Measurements from ENCODE around the gene SIK2.
A peak's percentile ranks its signal among the peaks of the same experiment; 100 is the strongest.
"Not testable (repeated sequence)": the region's sequence is repeated elsewhere in the genome, so short reads cannot be mapped to it uniquely, and the experiment has no call there.

The SIK2 gene

DNA sequence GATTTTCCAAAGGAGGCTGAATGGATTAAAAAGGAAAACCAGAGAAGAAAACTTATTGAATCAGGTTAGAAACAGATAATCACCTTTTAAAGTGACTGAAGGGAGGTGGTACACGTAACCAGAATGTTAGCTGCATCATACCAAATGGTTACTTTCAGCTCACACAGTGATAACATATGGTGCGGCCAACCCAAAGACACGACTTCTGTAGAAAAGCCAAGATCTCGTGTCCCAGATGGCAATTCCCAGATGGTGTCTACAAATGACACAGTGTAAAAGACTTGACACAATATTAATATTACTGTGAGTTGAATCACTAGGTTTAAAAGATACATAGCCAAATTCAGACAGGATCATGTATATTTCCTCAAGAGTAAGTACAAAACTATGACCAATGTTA, 158.8 kb downstream of the SIK2 start:
- no peak for DNase-seq (ENCODE audit: low read depth)

DNA sequence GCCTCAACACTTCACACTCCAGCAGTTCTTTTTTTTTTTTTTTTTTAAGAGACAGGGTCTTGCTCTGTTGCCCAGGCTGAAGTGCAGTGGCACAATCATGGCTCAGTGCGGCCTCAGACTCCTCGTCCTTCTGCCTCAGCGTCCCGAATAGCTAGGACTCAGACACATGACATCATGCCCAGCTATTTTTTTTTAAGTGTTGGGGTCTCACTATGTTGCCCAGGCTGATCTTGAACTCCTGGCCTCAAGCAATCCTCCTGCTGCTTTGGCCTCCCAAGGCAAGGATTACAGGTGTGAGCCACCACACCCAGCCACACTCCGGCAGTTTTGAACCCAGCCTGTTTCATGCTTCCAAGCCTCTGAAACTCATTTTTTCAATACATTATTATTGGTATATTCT, 160.3 kb downstream of the SIK2 start:
- DNase-seq (ENCODE audit: low read depth), result no peak

DNA sequence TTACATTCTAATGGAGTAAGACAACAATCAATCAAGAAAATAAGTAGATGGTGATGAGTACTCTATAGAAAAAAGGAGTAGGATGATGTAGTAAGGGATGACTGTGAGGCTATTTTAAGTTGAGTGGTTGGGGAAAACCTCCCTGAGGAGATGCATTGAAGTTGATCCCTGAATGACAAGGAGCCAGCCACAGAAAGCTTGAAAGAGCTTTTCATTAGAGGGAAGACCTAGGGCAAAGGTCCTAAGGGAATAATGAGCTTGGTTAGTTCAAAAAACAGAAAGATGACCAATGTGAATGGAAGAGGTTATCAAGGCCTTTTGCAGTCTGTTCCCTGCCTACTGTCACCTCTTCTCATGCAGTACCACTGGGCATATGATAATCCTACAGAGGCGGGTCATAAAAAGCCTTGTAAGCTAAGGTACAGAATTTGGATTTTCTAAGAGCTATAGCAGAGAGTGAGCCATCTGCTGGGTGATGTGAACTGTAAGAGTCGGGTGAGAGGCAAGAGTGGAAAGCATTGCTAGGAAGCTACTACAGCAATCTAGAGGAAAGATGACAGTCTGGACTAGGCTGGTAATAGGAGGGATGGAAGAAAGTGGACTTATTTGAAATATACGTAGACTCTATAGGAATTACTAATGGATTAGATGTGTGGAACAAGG, 160.9 kb downstream of the SIK2 start:
- DNase-seq (ENCODE audit: low read depth), result no peak

DNA sequence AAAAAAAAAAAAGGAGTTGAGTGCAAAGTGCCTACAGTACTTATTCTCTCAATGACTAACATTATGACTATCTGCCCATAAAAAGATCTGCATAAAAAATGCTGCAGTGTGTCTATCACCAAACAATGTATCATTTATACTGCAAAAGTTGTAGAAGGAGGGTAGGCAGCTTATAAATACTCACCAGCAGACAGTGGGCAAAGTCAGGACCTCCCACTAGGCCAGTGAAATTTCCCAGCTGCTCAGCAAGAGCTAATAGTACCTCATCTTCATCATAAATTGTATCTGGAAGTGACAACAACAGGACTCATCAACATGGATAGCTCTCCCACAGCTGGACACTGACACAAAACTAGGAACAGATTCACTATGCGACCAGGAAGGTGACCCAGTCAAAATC, 162.4 kb downstream of the SIK2 start:
- DNase-seq (ENCODE audit: low read depth), result peak; percentile 38

DNA sequence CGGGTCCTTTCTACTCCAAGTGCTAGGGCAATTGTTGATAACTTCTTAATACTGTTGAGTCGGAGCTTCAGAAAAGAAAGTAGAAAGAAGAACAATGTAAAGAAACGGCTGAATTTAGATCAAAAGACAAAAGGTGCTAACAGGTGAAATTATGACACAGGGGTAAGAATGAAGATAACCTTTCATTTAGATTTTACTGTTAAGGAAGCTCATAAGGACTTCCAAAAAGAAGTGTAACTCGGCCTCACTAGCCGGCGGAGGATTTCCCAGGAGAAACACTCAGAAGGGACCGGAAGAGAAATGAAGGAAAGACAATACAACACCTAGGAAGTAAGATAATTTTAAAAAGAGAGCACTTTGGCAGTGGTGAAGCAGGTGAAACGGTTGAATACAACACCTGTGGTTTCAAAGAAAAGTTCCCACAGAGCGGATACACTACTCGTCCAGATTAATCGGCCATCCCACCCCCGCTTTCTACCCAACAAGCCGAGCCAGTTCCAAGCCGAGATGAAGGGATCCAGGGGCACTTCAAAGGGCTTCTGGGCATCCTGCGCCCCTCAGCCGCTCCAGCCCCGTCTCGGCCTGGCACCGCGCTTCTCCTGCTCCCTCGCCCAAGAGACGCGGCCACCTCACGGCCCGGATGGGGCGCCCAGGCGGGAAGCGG, 163.2 kb downstream of the SIK2 start:
- DNase-seq (ENCODE audit: low read depth), result no peak

DNA sequence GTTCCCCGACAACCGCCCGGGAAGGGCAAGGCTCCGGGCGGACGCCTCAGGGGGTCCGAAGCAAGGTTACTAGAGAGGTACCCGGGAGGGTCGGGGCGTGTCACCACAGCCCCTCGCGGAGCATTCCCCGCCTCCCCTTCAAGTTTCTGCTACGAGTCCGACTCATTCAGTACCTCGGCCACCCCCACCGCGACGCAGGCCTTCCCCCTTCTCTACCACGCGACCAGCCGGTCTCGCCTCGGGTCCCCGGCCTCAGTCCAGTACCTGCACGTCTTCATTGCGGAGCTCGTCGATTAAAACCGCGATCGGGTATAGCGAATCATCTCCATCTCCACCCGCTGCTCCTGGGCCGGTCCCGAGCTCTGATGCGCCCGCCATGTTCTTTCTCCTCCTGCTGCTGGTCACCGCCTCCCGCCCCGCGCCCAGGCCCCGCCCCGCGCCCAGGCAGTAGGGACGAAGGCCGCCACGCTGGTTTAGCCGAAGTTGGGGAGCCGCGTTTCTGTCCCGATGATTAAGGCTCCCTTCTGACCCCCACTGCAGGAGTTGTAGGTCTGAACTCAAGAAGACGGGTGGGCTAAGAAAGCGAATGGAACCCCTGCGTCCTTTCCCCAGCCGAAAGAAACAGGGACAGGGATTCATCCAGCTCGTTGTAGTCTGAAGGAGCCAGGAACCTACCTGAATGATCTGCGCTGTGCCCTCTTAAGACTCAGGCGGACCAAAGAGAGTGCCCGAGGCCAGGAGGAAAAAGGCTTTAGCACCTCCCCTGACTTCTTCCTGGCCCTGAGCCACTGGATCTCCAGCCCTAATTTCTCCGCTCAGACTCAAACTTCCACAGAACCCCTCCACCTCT, 164.0 kb downstream of the SIK2 start, which contains the start of gene PPP2R1B:
TSS of gene PPP2R1B (minus strand) at position 406 of the 850 bp plus-strand sequence. CDS start at position 378, 28 bp downstream.
- DNase-seq (ENCODE audit: low read depth), result no peak

DNA sequence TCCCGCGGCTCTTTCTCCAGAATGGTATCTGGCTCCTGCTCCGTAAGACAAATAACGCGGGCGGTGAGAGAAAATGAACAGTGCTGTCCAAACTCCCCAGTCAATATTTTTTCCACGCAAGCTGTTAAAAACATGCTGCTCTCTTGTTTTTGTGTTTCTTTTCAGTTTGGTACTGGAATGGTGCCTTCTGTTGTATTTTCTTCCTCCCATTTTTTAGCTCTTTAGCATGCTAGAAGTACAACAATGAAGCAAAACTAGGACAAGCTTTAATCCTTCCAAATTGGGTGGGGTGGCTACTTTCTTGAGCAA, 164.5 kb downstream of the SIK2 start:
- no peak for DNase-seq (ENCODE audit: low read depth)

DNA sequence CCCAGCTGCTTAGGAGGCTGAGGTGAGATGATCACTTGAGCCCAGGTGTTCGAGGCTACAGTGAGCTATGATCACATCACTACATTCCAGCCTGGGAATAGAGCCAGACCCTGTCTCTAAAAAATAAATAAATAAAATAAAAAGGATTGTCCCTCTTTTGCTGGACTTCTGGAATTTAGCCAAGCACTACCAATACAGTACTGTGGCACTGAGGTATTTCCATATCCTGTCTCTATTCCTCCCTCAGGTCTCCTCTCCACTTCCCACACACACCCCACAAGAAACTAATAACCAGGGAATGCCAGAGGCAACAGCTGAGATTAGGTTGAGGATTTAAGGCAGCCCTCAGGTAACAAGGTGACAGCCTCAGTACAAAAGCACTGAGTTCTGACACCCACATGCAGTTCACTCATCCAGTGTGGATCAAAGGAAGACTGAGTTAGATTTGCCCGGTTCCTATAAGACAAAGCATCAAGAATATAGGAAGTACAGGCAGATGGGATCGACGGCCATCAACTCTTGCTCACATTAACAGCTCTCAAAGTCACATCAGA, 168.4 kb downstream of the SIK2 start:
- no peak for DNase-seq (ENCODE audit: low read depth)

DNA sequence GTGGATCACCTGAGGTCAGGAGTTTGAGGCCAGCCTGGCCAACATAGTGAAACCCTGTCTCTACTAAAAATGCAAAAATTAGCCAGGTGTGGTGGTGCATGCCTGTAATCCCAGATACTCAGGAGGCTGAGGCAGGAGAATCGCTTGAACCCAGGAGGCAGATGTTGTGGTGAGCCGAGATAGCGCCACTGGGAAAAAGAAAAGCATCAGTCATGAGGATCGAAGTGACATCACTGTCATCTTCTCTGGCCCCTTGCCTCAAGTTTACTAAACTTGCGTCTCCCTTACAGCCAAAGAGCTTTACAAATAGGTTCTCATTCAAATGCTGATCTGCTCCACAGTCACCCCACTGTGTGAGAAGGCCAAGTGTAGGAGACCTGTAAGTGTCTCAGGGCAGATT, 169.0 kb downstream of the SIK2 start:
- DNase-seq (ENCODE audit: low read depth), result not testable (repeated sequence)

DNA sequence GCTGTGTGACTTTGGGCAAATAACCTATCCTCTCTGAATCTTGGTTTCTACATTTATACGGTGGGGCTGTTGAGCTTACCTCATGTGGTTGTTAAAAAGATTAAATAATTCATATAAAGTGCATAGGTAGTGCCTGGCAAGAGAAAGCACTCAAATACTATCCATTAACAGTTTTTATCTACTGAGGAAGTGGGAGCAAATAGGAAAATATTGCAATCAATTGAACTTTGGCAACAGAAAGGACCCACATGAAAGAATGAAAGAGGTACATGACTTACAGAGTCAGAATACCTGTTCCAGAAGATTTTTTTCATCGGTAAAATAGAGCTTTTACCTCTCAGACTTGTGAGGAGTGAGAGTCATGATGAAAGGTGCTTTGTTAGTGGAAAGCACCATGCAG, 170.3 kb downstream of the SIK2 start:
- DNase-seq (ENCODE audit: low read depth), result no peak

DNA sequence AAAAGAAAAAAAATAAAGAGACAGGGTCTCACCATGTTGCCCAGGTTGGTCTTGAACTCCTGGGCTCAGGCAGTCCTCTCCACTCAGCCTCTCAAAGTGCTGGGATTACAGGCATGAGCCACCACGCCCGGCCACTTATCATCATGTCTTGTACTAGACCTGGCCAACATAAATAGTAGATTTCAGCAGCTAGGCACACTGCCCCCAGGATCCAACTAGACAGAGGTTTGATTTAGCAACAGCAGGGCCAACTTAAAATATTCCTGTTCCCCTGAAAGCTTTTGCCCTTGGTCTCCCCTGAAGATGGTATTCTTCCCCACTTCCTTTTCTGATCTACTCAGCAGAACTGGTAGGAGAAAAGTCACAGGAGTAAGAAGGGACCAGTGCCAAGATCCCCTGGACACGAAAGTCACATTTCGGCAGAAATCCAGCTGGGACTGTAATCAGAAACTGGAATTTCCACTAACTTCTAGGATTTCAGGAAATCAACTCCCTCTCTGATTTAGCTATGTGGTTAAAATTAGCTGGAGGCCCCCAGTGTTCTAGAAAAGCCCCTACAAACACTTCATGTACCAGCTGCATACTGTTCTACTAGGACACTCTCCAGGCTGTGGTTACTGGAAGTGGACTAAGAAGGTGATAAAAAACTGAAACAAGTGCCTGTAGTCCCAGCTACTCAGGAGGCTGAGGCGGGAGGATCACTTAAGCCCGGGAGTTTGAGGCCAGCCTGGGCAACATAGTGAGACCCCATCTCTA, 172.9 kb downstream of the SIK2 start:
- no peak for DNase-seq (ENCODE audit: low read depth)

DNA sequence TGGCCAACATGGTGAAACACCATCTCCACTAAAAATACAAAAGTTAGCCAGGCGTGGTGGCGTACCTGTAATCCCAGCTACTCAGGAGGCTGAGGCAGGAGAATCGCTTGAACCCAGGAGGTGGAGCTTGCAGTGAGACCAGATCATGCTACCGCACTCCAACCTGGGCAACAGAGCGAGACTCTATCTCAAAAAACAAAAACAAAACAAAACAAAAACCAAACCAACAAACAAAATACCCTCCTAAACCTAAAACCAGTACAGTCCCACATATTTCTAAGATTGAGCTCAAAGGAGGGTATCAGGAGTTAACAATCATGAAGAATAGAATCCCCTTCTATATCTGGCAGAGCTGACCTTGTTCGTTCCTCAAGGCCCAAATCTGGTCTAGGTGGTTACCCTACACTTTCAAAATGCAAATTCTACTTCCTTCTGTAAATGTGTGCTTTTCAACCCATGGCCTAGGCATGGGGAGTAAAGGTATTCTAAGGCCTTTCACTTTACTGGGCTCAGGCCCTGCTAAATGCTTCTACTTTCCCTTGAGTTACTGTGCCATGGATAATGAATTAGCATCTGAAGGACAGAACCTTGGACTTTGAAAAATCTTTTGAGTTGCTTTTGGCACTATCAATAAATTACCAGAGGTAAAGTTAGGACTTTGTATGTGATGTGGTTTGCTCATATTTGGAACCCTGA, 174.3 kb downstream of the SIK2 start:
- no peak for DNase-seq (ENCODE audit: low read depth)

DNA sequence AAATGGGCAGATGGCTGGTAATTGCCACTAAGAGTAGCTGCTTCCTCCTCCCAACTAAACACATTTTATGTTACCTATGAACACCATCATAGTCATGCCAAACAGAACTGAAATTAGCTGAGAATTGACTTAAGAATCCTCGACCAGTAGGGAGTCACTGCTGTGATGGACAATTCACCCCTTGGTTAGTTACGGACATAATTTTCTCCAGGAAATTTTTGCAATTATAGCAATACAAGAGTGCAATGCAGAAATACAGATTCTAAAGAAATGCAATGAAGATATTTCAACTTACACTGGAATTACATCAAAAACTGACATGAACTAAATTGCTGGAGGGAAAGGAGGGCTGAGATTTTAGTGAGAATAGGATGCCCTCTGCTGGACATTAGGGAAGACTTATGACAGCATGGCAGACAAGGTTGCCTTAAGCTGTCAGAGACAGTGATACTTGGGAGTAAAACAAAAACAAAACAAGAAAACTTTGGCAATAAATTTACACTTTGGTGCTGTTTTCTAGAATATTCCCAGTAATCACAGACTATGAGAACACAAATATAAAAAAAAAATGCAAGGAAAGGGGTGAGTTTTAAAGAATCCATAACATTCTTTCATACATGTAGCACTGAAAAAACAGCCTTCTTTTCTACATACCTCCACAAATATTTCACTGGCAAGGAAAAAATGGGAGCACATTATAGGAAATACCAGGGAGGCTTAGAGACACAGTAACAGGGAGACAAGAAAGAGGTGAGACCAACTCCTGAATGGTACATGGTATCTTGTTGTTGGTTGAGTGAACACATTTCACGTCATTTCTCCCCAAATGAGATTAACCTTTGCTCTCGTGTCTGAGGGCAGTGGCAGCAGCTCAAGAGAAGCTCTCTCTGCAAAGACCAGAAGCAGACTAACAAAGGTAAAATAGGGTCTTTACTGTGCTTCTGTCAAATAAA, 175.1 kb downstream of the SIK2 start:
- DNase-seq (ENCODE audit: low read depth), result peak; percentile 50

DNA sequence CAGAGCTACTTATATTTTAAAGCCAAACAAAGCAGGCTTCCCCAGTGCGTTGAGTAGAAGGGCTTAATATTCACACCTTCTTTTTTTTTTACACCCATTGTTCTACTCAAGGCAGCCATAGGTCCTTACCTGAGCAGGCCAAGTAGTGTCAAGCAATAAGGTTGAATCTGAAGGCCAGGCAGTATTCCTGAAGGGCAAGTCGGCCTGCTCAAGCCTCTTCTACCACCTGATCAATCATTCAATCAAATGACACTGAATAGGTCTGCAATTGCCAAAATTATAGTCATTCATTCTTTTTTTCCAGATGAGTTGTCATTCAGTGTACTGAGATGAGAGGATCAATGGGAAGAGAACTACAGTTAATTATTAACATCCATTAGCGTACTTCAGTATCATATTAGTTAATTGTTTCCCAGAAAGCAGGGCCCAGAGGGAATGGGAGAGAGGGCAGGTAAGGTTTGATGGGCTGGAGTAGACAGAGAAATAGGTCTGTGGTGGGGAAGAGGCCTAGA, 175.9 kb downstream of the SIK2 start:
- DNase-seq (ENCODE audit: low read depth), result no peak

DNA sequence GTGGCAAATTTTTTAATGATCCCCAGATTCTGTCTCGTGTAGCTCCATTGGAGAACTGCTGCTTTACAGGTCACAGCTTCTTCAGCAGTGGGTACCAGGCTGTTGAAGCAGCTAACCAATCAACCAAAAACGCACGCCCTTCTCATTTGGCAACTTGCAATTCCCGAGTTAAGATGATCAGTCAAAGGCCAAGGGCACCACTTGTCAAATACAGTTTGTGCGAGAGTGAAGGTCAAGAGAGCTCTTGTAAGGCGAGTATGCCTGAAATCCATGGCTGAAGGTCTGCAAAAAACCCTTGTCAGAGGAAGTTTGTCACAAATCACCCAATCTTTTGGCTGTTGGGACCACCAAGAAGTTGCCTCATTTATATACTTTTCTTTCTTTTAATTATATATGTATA, 176.9 kb downstream of the SIK2 start:
- DNase-seq (ENCODE audit: low read depth), result no peak

Data from GM04504 (cell line).